Activated CD8-positive, alpha-beta memory T cell treated with anti-CD3 and anti-CD28 coated beads for 4 hours (primary cell): ENCODE results near the gene PCDHGC4.

Source experiments
- DNase-seq, 2 donors: peaks; one replicate each; pipeline ENCODE4 v3.0.0-alpha.2; 2020; ENCODE audit warnings: low read depth in 2 of 2

The PCDHGC4 gene

GRCh38 chr5:141484641-141485311 is at the start of gene PCDHGC4:
PCDHGC4 (plus strand) TSS chr5:141485030; CDS start chr5:141485174, 144 bp downstream.
- DNase-seq: no peak

- no peak for DNase-seq
Measured at GRCh38 chr5:141437221-141437620, 47.6 kb upstream of the PCDHGC4 start.

- DNase-seq: no peak
Measured at GRCh38 chr5:141439411-141440141, 45.3 kb upstream of the PCDHGC4 start.

- DNase-seq: no peak
Measured at GRCh38 chr5:141440341-141440740, 44.5 kb upstream of the PCDHGC4 start.

- DNase-seq: no peak
Measured at GRCh38 chr5:141441571-141442170, 43.2 kb upstream of the PCDHGC4 start.

GRCh38 chr5:141465351-141465750 is 19.5 kb upstream of the PCDHGC4 start:
- no peak for DNase-seq

- no peak for DNase-seq
Measured at GRCh38 chr5:141475625-141476131, 9.2 kb upstream of the PCDHGC4 start, which contains the start of gene PCDHGC3. PCDHGC3 (plus strand) TSS chr5:141475966; CDS start chr5:141476117, 151 bp downstream.

DNA sequence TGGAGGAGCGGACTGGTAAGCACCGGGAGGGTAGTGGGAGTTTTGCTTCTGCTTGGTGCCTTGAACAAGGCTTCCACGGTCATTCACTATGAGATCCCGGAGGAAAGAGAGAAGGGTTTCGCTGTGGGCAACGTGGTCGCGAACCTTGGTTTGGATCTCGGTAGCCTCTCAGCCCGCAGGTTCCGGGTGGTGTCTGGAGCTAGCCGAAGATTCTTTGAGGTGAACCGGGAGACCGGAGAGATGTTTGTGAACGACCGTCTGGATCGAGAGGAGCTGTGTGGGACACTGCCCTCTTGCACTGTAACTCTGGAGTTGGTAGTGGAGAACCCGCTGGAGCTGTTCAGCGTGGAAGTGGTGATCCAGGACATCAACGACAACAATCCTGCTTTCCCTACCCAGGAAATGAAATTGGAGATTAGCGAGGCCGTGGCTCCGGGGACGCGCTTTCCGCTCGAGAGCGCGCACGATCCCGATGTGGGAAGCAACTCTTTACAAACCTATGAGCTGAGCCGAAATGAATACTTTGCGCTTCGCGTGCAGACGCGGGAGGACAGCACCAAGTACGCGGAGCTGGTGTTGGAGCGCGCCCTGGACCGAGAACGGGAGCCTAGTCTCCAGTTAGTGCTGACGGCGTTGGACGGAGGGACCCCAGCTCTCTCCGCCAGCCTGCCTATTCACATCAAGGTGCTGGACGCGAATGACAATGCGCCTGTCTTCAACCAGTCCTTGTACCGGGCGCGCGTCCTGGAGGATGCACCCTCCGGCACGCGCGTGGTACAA is 8.5 kb upstream of the PCDHGC4 start:
- no peak for DNase-seq

DNA sequence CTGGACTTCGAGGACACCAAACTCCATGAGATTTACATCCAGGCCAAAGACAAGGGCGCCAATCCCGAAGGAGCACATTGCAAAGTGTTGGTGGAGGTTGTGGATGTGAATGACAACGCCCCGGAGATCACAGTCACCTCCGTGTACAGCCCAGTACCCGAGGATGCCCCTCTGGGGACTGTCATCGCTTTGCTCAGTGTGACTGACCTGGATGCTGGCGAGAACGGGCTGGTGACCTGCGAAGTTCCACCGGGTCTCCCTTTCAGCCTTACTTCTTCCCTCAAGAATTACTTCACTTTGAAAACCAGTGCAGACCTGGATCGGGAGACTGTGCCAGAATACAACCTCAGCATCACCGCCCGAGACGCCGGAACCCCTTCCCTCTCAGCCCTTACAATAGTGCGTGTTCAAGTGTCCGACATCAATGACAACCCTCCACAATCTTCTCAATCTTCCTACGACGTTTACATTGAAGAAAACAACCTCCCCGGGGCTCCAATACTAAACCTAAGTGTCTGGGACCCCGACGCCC is 7.7 kb upstream of the PCDHGC4 start:
- no peak for DNase-seq

DNA sequence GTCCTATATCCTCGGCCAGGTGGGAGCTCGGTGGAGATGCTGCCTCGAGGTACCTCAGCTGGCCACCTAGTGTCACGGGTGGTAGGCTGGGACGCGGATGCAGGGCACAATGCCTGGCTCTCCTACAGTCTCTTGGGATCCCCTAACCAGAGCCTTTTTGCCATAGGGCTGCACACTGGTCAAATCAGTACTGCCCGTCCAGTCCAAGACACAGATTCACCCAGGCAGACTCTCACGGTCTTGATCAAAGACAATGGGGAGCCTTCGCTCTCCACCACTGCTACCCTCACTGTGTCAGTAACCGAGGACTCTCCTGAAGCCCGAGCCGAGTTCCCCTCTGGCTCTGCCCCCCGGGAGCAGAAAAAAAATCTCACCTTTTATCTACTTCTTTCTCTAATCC is 7.0 kb upstream of the PCDHGC4 start:
- DNase-seq: no peak

- no peak for DNase-seq
Measured at GRCh38 chr5:141478321-141478945, 6.4 kb upstream of the PCDHGC4 start.

DNA sequence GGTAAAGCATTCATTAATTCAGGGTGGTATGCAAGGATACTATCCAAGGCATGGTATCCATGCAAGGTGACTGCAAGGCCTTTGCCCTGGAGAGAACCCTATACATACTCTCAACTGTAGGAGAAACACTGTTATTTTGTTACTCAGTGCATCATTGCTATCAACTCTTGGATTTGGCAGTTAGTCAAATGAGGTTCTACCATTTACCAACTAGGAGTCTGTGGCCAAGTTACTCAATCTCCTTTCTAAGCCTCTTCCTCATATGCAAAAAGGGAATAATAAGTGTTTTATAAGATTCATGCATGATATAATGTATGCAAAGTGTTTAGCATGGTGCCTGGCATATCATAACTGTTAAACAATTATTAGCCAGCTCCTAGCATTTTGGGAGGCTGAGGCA is 5.1 kb upstream of the PCDHGC4 start:
- no peak for DNase-seq

DNA sequence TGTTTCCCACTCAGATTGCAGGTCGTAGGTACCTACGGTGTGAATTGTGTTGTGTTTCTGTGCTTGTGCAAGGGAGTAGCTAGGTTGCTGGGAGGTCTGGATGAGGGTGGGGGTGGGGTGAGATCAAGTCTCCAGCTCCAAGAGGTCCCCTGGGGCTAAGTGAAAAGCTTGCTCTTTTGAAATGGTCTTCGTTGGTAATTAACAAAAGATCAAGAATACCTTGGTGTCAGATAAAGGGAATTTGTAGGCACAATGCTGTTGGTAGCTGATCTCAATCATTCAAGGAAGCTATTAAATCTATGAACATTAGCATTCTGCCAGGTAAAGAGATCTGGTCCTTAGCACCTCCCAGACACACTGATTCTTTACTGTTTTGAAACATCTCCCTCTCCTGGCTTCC is 928 bp upstream of the PCDHGC4 start:
- no peak for DNase-seq

GRCh38 chr5:141484310-141484640 is 555 bp upstream of the PCDHGC4 start:
- no peak for DNase-seq

DNA sequence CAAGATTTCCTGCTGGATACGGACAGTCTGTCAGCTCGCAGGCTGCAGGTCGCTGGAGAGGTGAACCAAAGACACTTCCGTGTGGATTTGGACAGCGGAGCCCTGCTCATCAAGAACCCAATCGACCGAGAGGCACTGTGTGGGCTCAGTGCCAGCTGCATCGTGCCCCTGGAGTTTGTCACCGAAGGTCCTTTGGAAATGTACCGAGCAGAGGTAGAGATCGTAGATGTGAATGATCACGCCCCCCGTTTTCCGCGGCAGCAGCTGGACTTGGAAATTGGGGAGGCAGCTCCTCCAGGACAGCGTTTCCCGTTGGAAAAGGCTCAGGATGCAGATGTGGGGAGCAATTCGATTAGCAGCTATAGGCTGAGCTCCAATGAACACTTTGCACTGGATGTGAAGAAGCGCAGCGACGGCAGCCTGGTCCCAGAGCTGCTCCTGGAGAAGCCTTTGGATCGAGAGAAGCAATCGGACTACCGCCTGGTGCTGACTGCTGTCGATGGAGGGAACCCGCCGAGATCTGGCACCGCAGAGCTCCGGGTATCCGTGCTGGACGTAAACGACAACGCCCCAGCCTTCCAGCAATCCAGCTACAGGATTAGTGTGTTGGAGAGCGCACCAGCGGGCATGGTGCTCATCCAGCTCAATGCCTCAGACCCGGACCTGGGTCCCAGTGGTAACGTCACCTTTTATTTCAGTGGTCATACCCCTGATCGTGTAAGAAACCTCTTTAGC is 658 bp downstream of the PCDHGC4 start:
- DNase-seq: no peak

DNA sequence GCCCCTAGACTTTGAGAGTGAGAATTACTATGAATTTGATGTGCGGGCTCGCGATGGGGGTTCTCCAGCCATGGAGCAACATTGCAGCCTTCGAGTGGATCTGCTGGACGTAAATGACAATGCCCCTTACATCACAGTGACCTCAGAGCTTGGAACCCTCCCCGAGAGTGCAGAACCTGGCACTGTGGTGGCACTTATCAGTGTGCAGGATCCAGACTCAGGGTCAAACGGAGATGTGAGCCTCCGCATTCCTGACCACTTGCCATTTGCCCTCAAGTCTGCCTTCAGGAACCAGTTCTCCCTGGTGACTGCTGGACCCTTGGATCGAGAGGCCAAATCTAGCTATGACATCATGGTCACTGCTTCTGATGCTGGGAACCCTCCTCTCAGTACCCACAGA is 1.3 kb downstream of the PCDHGC4 start:
- no peak for DNase-seq

DNA sequence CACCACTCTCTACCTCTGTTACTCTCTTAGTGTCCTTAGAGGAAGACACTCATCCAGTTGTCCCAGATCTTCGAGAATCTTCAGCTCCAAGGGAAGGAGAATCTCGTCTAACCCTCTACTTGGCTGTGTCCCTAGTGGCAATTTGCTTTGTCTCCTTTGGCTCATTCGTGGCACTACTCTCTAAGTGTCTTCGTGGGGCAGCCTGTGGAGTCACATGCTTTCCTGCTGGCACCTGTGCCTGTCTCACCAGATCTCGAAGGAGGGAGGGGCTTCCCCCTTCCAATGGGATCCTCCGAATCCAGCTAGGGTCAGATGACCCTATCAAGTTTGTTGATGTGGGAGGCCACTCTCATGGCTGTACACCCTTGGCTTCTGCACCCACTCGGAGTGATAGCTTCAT is 2.3 kb downstream of the PCDHGC4 start:
- no peak for DNase-seq

DNA sequence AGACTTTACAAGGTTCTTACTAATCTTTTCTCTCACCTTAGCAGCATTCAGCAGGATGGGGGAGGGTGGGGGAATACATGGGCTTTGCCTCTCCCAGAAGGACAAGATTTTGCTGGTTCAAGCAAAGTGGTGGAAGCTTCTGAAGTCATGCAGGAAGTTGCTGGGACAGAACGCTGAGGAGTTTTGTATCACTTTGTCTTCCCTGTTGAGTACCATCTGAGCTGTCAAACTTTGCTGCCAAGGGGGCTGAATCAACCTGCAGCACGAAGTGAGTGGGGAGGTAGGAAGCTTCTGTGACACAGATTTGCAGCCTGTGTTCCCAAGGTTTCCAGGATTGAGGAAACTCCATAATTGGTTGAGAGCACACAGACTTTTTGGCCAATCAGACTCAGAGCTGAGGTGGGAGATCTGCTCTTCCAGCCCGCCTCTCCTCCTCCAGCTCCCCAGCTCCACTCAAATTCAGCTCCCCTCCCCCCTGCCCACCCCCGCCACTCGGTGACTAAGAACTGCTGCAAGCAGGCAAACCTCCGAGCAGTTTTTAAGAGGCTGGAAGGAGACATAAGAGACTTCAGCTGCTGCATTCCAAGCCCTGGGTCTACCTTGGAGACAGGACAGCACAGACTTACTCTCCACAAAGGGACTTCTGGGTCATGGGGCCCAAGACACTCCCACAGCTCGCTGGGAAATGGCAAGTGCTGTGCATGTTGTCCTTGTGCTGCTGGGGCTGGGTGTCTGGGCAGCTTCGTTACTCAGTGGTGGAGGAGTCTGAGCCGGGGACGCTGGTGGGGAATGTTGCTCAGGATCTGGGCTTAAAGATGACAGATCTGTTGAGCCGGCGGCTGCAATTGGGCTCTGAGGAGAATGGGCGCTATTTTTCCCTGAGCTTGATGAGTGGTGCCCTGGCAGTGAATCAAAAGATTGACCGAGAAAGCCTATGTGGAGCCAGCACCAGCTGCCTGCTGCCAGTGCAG is 4.0 kb downstream of the PCDHGC4 start, which contains the start of gene PCDHGC5:
TSS of gene PCDHGC5 (plus strand) at position 491 of the 971 bp plus-strand sequence. CDS start at position 651, 160 bp downstream.
- DNase-seq: no peak

- DNase-seq: no peak
Measured at GRCh38 chr5:141489841-141490240, 5.0 kb downstream of the PCDHGC4 start.
